Measurements from ENCODE around the gene TBL1XR1. TPM values are rescaled to one million over a fixed set of nuclear protein-coding genes. Genes with fewer than 3 reads are reported as not detected.

The TBL1XR1 gene
- total RNA-seq, 1 donor from 2014 or later: 96.8 TPM

GRCh38 chr3:177057768-177058167, 139.5 kb downstream of the TBL1XR1 start:
- DNase-seq (ENCODE audit: missing footprints) (no peak), ATAC-seq (no peak)
- intact Hi-C loops (cut with DNase I): no loop called here

DNA sequence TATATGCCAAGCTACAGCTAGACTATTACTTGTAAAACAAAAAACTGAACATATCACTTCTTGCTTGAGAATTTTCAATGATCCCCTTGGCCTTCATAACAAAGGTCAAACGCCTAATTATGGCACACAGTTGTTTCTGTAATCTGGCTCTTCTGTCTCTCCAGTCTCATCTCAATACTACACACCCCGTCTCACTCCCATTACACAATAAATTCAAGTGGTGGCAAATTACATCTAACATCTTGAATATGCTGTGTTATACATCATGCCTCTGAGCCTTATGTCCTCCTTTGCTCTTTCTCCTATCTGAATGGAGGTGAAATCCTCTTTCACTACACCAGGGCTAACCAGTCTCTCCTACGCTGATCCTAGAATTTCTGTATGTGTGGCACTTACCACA, 140.4 kb downstream of the TBL1XR1 start:
- no peak for ATAC-seq
- intact Hi-C loops (cut with DNase I): no loop called here
- DNase-seq (ENCODE audit: missing footprints): no peak

DNA sequence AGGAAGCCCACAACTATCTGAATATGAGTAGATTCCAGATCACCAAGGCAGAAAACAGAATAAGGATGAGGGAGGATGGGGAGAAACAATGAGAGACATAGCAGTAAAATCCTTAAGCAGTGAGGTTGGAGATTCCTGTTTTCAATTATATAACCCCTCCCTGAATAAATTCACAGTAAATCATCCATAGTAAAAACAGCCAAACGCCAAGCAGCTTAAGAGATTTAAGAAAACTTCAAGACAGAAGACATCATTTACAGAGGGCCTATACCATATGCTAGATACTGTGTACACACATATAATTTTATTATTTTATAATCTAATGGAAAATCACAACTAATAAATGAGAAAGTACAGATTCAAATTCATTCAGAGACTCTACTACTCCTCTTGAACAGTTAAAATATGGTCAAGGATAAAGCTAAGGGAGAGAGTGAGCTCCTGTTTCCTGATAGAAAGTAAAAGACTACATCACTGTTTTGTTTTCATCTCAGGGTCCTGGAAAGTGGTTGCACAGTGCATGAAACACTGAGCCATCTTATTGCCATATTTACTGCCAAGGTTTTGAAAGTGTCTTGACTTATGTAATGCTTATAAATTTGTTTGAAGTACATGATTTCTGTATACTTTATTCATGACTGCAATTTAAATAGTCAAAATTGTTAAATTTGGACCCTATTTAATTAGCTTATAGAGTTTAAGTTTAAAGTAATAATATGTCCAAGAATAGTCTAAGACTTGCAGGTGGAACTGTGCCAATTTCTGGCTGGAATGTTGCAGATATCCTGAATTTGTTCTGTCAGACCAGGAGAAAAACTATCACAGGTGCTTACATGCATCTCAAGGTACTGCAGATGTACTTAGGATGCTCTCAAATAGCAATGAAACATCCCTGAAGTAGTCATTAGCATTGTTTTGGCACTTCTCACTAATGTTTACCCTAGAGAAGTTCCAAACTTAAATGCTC, 141.4 kb downstream of the TBL1XR1 start:
- intact Hi-C loops (cut with DNase I): no loop called here
- DNase-seq (ENCODE audit: missing footprints): no peak

GRCh38 chr3:177053107-177053506, 144.2 kb downstream of the TBL1XR1 start:
- no peak for DNase-seq (ENCODE audit: missing footprints)
- intact Hi-C loops (cut with DNase I): loop anchor here (5.0 kb wide), 1 partner anchor 1334 kb away; no protein-coding TSS in a partner anchor
- no peak for ATAC-seq

More for the DNA sequence above, 141.4 kb downstream of the TBL1XR1 start:
- ATAC-seq: no peak

GRCh38 chr3:177051411-177051810, 145.9 kb downstream of the TBL1XR1 start:
- intact Hi-C loops (cut with DNase I): loop anchor here (2.0 to 5.0 kb wide), 3 partner anchors 145 to 1336 kb away; partner anchors contain the start of gene TBL1XR1
- no peak for DNase-seq (ENCODE audit: missing footprints)
- no peak for ATAC-seq

GRCh38 chr3:177050501-177051237, 146.6 kb downstream of the TBL1XR1 start:
- intact Hi-C loops (cut with DNase I): loop anchor here (2.0 to 5.0 kb wide), 3 partner anchors 146 to 1337 kb away; partner anchors contain the start of gene TBL1XR1
- ATAC-seq: peak; percentile 70

GRCh38 chr3:177045767-177046166, 151.5 kb downstream of the TBL1XR1 start:
- no peak for ATAC-seq
- DNase-seq (ENCODE audit: missing footprints): no peak
- intact Hi-C loops (cut with DNase I): loop anchor here (10.0 kb wide), 2 partner anchors 729 to 1279 kb away; no protein-coding TSS in a partner anchor

More at GRCh38 chr3:177050501-177051237, 146.6 kb downstream of the TBL1XR1 start:
- no peak for DNase-seq (ENCODE audit: missing footprints)

DNA sequence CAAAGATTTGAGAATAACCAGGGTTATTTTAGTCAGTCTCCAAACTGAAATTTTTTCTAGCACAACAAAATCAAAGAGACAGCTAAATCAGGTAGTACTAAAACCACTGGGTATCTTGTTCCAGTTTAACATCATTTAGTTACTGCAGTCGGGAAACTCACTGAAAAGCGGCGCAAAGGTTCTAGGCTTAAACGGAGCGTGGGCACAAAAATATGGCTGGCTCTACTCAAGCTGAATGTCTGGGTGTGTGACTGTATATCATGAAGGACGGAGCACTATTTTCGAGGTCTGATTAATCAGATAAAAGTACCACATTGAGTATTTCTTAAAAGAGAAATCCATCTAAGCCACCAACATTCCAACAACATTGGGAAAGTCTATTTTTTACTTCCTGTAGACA, 152.1 kb downstream of the TBL1XR1 start:
- intact Hi-C loops (cut with DNase I): loop anchor here (10.0 kb wide), 2 partner anchors 730 to 1280 kb away; no protein-coding TSS in a partner anchor
- DNase-seq (ENCODE audit: missing footprints) (no peak), ATAC-seq (no peak)

- ATAC-seq (no peak), DNase-seq (ENCODE audit: missing footprints) (no peak)
- intact Hi-C loops (cut with DNase I): loop anchor here (10.0 kb wide), 2 partner anchors 733 to 1283 kb away; no protein-coding TSS in a partner anchor
Observed at GRCh38 chr3:177041730-177042551, 155.3 kb downstream of the TBL1XR1 start.

GRCh38 chr3:177041021-177041729, 156.1 kb downstream of the TBL1XR1 start:
- ATAC-seq: peak; percentile 93
- no peak for DNase-seq (ENCODE audit: missing footprints)
- intact Hi-C loops (cut with DNase I): loop anchor here (10.0 kb wide), 2 partner anchors 734 to 1284 kb away; no protein-coding TSS in a partner anchor

- intact Hi-C loops (cut with DNase I): loop anchor here (10.0 kb wide), 2 partner anchors 735 to 1285 kb away; no protein-coding TSS in a partner anchor
- DNase-seq (ENCODE audit: missing footprints) (no peak), ATAC-seq (no peak)
Observed at GRCh38 chr3:177039490-177040274, 157.6 kb downstream of the TBL1XR1 start.

DNA sequence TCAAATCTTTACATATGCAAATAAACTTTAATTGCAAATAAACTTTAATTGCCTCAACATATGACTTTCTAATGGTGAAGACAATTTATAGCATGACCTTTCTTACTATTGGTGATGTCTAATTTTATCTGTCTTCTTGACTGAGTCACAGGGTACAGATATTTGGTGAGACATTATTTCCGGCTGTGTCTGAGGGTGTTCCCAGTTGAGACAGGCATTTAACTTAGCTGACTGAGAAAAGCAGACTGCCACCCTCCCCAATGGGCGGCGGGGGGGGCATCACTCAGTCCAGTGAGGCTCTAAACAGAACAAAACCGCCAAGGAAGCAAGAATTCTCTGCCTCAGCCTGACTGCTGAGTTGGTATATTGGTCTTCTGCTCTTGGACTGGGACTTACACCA, 160.0 kb downstream of the TBL1XR1 start:
- intact Hi-C loops (cut with DNase I): no loop called here
- ATAC-seq: no peak
- DNase-seq (ENCODE audit: missing footprints): no peak

DNA sequence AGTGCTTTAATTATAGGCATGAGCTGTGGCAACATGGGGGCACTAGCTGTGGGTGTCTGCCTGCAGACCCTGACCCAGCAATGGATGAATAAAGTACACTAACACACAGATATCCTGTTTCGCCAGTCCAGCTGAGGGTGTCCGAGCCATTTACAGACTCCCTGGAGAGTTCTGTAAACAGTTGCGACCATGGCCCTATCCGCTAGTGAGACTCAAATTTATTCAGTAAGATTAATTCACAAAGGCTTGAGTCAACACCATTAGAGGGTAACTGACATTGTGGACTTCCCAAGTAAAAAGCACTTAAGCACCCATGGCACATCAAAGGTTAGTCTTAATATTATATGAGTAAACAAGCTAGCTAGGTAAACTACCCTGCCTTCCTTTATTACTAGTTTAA, 161.6 kb downstream of the TBL1XR1 start:
- intact Hi-C loops (cut with DNase I): no loop called here
- ATAC-seq (no peak), DNase-seq (ENCODE audit: missing footprints) (no peak)

DNA sequence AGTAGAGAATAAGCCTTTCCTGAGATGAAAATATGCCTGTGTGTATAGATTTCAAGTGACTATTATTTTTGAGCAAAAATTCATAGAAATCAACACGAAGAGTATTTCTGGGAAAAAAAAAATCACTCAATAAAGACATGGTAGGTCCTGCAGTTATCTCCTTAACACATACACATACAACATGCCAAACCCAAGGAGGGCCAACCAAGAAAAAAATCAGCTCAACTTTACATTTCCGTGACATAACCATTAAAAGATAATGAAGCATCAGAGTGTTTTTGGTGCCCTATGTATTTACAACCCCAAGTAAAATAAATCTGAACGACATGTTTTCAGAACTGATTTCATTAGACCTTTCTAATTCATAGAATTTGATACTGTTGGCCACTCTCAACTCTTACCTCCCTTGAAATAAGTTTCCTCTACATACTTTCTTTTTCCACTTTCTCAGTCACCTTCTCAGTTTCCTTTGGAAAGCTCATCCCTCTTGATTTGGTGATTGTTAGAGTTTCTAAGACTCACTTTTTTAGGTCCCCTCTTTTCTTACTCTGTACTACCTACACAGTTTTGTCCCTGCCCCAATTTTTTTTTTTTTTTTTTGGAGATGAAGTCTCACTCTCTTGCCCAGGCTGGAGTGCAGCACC, 162.3 kb downstream of the TBL1XR1 start:
- ATAC-seq: no peak
- intact Hi-C loops (cut with DNase I): no loop called here
- DNase-seq (ENCODE audit: missing footprints): no peak

DNA sequence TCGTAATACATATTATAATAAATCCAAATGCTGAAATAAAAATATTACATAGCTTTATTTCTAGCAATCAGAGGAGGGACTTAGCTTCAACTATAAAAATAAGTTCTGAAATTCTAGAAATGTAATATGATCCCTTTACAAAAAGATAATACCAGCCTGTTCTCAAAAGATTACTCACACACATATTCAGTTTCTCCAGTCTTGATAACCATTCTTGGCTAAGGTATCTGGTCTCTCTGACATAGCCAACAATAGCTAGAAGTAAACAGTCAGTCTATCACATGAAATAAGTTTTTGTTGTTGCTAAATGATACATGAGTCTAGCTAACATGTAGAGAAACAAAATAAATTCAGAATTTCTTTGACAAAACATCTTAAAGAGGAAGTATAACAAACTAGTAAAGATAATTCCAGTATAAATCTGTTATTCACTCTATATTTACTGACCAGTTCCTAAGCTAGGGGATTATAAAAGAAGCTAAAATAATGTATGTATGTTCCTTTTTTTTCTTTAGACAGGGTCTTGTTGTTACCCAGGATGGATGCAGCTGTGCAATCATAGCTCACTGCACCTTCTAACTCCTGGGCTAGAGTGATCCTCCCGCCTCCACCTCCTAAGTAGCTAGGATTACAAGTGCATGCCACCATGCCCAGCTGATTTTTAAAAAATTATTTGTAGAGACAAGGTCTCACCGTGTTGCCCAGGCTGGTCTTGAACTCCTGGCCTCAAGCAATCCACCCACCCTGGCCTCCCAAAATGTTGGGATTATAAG, 170.6 kb downstream of the TBL1XR1 start:
- DNase-seq (ENCODE audit: missing footprints) (no peak), ATAC-seq (no peak)
- intact Hi-C loops (cut with DNase I): no loop called here

GRCh38 chr3:177015881-177016280, 181.4 kb downstream of the TBL1XR1 start:
- DNase-seq (ENCODE audit: missing footprints) (no peak), ATAC-seq (no peak)
- intact Hi-C loops (cut with DNase I): no loop called here

Data from Right ventricle myocardium inferior (tissue), 1 donor.